ENCODE data around the gene SBF2.

- TF ChIP-seq CTCF (IDR thresholded peaks at IDR 0.05) (no peak), POLR2AphosphoS5 (IDR thresholded peaks at IDR 0.05) (no peak), POLR2A (IDR thresholded peaks at IDR 0.05; ENCODE audit: low read depth) (no peak), EP300 (IDR thresholded peaks at IDR 0.05) (no peak)
These were observed 263.9 kb downstream of the SBF2 start for GRCh38 chr11:10030122-10030490.
